SU-DHL-6 (cell line): Measurements from ENCODE around the gene TESK2.

Experiments used
- CTCF ChIP-seq: fragments of 200-600 bp; sonication (generic); IDR thresholded peaks from one replicate; pipeline ENCODE4 v1.5.1; 2017; ENCODE audit warnings: antibody characterized with exemption, mild to moderate bottlenecking, low read length, moderate library complexity; ENCODE audit not compliant: insufficient read depth, poor library complexity, severe bottlenecking
- EZH2phosphoT487 ChIP-seq: fragments of 200-600 bp; sonication (generic), shearing (Covaris generic); conservative IDR thresholded peaks from 2 replicates; pipeline ENCODE4 v1.6.1; 2018; ENCODE audit warnings: mild to moderate bottlenecking, antibody characterized with exemption, low read length, moderate library complexity, mixed read lengths

GRCh38 chr1:45354838-45355237, 136.1 kb downstream of the TESK2 start:
- TF ChIP-seq CTCF (no peak), EZH2phosphoT487 (no peak)
